HG03575 (cell line): ENCODE data around the gene KDM4E.
"Not testable (repeated sequence)": the region's sequence is repeated elsewhere in the genome, so short reads cannot be mapped to it uniquely, and the experiment has no call there.

Source experiments
- ATAC-seq: cut with Tn5 transposase; IDR thresholded peaks from one replicate; pipeline ENCODE4 v1.9.1; 2021; ENCODE audit not compliant: unreplicated experiment, insufficient number of reproducible peaks, low FRiP score; ENCODE audit errors: extremely low read depth

Gene KDM4E

DNA sequence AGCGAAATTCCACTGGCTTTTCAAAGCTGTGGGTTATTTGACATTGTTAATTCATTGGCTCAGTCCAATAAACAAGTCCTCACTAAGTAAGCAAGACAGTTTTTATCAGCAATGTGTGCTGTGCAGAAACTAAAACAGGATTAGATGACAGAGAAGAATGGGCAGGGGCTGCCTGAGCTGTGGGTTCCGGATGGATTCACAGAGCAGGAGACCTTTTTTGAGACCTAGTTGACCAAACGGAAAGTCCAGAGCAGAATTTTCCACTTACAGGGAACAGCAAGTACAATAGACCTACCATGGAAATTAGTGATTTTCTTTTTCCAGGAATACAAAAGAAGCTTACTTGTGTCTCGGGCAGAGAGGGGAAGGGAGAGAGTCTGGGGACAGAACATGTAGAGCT is 19.0 kb downstream of the KDM4E start:
- ATAC-seq, result no peak

GRCh38 chr11:95045812-95046211 is 20.8 kb downstream of the KDM4E start:
- ATAC-seq, result no peak

DNA sequence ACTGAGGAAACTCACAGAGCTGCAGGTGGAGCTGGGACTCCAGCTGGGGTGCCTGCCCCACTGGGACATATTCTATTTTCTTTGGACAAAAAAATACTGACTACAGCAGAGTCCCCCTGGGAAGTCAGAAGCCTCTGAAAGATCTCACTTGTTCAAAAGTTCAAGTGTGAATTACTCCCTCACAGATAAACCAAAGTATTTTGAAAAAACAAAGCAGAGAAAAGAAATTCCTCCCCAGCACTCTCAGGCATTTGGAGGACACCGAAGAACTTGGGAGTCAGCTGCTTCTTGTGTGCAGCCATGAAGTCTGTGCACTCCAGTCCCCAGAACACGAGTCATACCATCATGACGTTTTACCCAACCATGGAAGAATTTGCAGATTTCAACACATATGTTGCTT is 24.1 kb downstream of the KDM4E start, which contains the start of gene KDM4F:
TSS of gene KDM4F (plus strand) at position 301 of the 400 bp plus-strand sequence.
- ATAC-seq, result not testable (repeated sequence)

DNA sequence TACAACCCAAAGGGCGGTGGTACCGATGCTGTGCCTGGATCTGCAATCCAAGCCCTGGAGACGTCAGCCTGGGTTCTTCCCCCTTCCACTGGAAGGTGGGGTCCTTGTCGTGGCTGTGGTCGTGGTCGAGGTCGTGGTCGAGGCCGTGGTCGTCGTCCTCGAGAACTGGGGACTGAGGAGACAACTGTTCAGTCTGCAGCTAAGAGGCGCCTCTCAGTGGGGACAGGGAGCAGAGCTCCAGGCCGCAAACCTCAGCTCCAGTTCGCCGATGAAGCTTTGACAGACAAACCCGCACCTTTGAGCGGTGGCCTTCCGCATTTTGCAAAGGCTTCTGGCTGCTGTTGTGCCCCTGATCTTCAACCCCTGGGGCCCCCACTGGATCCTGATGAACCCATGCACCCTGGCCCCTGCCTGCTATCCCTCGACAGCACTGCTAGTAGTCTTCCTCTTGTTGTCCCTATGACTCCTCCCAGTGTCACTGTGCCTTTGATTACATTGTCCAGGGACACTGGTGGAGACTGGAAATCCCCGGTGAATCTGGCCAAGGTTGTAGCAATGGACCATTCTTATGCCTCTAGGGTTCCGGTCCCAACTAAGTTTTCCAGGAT is 25.6 kb downstream of the KDM4E start:
- no peak for ATAC-seq

DNA sequence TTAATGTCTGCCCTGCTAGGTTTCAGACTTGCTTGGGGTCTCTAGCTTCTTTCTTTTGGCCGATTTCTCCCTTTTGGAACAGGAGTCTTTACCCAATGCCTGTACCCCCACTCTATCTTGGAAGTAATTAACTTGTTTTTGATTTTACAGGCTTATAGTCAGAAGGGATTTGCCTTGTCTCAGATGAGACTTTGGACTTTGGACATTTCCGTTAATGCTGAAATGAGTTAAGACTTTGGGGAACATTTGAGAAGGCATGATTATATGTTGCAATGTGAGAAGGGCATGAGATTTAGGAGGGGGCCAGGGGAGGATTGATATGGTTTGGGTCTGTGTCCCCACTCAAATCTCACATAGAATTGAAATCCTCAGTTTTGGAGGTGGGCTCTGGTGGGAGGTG is 29.3 kb downstream of the KDM4E start:
- no peak for ATAC-seq

GRCh38 chr11:95055283-95055897 is 30.3 kb downstream of the KDM4E start:
- peak; percentile 97 for ATAC-seq

GRCh38 chr11:95057959-95058358 is 32.9 kb downstream of the KDM4E start:
- no peak for ATAC-seq

DNA sequence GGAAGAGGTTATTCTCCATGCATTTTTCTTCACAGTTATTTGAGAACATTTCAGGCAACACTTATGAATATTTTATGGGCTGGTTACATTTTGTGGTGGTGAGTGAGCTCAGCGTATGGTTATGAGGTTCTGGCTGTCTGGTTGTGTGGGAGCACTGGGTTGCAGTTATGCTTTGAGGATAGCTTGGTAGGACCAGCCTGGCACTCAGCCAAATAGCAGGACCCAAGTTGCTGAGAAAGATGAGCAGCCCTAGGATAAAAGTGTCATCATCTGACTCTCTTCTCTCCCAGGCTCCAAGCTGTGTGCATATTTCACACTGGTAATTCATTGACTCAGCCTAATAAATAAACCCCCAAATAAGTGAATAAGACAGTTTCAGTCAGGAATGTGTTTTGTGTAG is 33.6 kb downstream of the KDM4E start:
- ATAC-seq, result no peak

DNA sequence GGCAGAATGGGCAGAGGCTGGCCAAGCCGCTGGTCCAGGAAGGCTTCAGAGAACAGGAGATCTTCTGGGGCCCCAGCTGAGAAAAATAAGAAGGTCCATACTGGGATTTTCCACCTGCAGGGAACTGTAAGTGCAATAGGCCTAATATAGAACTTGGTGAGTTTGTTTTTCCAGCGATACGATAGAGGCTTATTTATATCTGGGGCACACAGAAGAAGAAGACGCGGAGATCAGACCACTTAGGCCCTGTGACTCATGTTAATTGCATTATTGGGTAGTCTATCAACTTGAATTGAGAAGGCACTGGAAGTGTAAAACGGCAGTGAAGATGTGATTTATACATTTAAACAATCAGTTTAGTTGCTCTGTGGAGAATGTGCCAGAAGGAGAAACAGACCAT is 34.0 kb downstream of the KDM4E start:
- ATAC-seq, result no peak

DNA sequence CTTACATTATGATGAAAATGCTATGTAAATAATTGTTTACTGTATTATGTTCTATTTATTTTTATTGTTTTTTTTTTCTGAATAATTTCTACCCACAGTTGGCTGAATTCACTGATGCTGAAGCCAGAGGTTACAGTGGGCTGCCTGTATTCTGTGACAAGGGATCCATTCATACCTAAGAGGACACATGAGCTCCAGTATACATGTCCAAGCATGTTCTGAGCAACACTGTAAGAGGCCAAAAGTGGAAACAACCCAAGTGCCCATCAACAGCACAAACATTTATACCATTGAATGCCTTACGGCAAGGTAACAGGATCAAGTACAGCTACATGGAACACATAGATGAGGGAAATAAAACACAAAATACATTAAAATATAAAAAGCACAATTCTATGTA is 40.3 kb downstream of the KDM4E start:
- no peak for ATAC-seq

DNA sequence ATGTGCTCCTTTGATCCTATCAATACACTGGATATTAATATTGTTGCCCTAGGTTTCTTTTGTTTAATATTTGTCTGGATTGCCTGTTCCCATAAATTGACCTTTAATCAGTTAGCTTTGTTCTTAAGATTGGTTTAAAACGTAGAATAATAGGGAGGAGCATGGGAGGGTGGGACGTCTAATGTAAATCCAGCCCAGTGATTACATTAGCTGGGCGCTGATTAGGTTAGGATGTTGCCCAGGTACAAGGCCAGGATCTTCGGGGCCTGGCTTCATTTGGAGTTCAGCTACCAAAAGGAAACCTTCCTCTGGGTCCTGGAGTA is 41.6 kb downstream of the KDM4E start, which contains the start of gene SRSF8:
TSS of gene SRSF8 (plus strand) at position 204 of the 323 bp plus-strand sequence. CDS start 308 bp downstream, outside the sequence.
- peak; percentile 13 for ATAC-seq

GRCh38 chr11:95067039-95067840 is 42.2 kb downstream of the KDM4E start:
- ATAC-seq, result peak; percentile 32

GRCh38 chr11:95067841-95068219 is 42.8 kb downstream of the KDM4E start:
- no peak for ATAC-seq

DNA sequence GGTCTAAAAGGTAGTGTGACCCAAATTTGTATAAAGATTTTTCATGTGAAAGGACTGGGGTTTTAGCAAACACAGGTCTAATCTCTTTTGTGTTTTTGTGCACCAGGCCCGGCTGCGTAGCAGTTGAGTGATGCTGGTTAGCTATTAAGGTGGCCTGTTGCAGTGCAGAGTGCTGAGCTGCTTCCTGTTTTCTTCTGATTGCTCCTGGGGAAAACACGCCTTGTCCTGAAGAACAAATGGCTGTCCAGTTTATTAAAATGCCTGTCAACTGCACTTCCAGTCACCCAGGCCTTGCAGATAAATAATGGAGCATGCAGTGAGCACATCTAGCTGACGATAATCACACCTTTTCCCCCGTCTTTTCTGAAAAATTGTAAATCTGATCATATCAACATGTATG is 43.5 kb downstream of the KDM4E start:
- ATAC-seq, result peak; percentile 58

DNA sequence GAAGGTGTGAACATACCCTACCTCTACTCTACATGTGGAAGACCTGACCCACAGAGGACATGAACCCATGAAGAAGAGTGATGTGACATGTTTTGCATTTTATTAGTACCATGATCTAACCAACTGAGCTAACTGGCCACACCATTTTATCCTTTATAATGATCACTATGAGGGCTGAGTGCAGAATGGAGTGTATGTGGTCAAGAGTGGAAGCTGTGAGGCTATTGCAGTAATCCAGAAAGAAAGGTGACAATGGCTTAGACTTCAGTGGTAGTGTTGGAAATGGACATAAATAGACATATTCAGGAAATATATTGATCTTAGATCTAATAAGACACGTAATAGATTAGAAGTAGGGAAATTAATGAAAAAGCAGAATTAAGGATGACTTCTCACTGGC is 45.4 kb downstream of the KDM4E start:
- ATAC-seq, result no peak

- ATAC-seq, result no peak
These were observed 47.9 kb downstream of the KDM4E start for GRCh38 chr11:95072948-95073347.

GRCh38 chr11:95074792-95075563 is 49.9 kb downstream of the KDM4E start:
- no peak for ATAC-seq

- no peak for ATAC-seq
These were observed 51.4 kb downstream of the KDM4E start for GRCh38 chr11:95076416-95076815.

- ATAC-seq, result no peak
These were observed 51.9 kb downstream of the KDM4E start for GRCh38 chr11:95076981-95077380.
